ENCODE data around the gene CSMD2. TPM values are rescaled to one million over a fixed set of nuclear protein-coding genes. Genes with fewer than 3 reads are reported as not detected.

The CSMD2 gene
- polyA plus RNA-seq, 1 donor: 0.36 TPM

DNA sequence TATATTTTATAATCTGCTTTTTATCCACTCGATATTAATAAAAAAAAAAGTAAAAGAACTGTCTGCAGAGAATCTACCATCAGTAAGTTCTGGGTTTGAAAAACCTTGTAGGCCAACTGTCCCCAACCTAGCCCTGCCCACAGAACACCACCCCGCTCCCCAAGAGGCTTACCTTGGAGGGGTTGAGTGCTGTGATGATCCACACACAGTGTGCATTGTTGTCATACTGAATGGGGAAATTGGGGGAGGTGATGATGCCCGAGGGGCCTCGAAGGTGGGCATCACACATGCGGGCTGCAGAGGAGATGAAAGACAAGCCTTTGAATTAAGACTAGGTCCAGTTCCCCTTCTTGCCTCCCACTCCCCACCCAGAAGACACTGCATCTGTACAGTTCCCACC lies 354.5 kb downstream of the CSMD2 start:
- Histone ChIP-seq H3K4me3 (ENCODE audit: low read length) (no peak overlapping the region), H3K4me1 (ENCODE audit: control insufficient read depth, insufficient read depth, low read length) (no peaks in the 10 kb centered on the region), H3K9me3 (ENCODE audit: control insufficient read depth, low read depth, low read length) (no peaks in the 10 kb centered on the region), H3K36me3 (ENCODE audit: control insufficient read depth, insufficient read depth, low read length) (no peaks in the 10 kb centered on the region), H3K27ac (ENCODE audit: low read length) (no peak overlapping the region), H3K27me3 (ENCODE audit: control insufficient read depth, insufficient read depth, low read length) (no peaks in the 10 kb centered on the region)
- no peak for DNase-seq
- WGBS (ENCODE audit: insufficient coverage, low lambda C conversion rate): 100% methylated on average over 1 of the region's 5 CpGs

DNA sequence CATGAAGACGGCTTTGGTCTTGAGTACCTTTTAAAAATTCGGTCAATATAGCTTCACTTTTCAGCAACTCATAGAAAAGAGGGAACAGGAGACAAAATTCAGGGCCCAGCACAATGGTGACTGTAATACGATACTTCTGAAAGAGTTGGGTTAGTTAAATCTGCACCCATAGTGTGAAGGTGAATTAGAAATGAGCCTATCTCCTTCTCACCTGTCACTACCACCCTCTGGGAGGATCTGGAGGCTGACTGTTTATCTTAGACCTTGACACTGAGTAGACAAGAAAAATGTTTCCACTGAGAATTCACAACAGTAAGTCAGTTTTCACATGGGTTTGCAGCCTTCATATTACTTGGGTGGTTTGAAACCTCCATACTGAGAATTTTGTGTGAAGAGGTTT lies 359.0 kb downstream of the CSMD2 start:
- H3K36me3 ChIP-seq (ENCODE audit: control insufficient read depth, insufficient read depth, low read length): no peaks in the 10 kb centered on the region
- H3K9me3 ChIP-seq (ENCODE audit: control insufficient read depth, low read depth, low read length): no peaks in the 10 kb centered on the region
- DNase-seq: no peak
- 100% methylated on average over 1 of the region's 3 CpGs for WGBS (ENCODE audit: insufficient coverage, low lambda C conversion rate)
- H3K4me3 ChIP-seq (ENCODE audit: low read length): no peak overlapping the region
- no peaks in the 10 kb centered on the region for H3K27me3 ChIP-seq (ENCODE audit: control insufficient read depth, insufficient read depth, low read length)
- H3K27ac ChIP-seq (ENCODE audit: low read length): no peak overlapping the region
- no peaks in the 10 kb centered on the region for H3K4me1 ChIP-seq (ENCODE audit: control insufficient read depth, insufficient read depth, low read length)

DNA sequence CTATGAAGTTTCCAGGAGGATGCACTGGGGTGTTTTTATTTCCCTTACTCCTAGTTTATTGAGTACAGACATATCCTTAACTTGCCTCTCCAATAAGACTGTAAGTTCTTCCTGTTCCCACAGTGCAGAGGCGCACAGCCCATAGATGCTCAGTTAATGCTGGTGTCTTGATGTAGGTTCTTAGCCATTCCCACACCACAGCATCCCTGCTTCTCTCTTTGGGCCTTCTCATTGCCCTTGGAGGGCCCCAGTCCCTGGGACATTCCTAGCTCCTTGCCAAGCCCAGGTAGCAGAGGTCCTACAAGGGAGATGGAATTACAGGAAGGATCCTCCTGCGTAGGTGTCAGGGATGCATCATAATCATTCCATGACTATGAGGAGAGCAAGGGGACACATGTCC lies 362.8 kb downstream of the CSMD2 start:
- H3K4me3 ChIP-seq (ENCODE audit: low read length): no peak overlapping the region
- DNase-seq: no peak
- no peaks in the 10 kb centered on the region for H3K27me3 ChIP-seq (ENCODE audit: control insufficient read depth, insufficient read depth, low read length)
- H3K36me3 ChIP-seq (ENCODE audit: control insufficient read depth, insufficient read depth, low read length): no peaks in the 10 kb centered on the region
- H3K4me1 ChIP-seq (ENCODE audit: control insufficient read depth, insufficient read depth, low read length): no peaks in the 10 kb centered on the region
- no CpG with 5 or more reads among the region's 2 CpGs for WGBS (ENCODE audit: insufficient coverage, low lambda C conversion rate)
- H3K27ac ChIP-seq (ENCODE audit: low read length): no peak overlapping the region
- H3K9me3 ChIP-seq (ENCODE audit: control insufficient read depth, low read depth, low read length): no peaks in the 10 kb centered on the region

DNA sequence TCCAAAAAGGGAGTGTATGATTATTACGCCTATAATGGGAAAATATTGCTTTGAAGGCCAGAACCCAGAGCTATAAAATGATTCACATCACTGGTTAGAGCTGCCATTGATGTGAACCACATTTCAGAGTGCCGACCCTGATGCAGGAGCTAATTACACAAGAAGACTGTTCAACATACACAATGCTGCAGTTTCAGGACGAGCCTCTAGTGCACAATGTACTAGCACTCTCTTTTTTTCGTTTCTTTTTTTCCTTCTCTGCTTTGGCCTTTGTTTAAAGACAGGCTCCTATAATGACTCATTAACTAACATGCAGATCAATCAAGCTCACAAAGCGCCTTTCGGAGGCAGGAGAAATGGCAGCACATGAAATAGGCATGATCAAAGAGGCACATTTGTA lies 367.2 kb downstream of the CSMD2 start:
- no peak for DNase-seq
- H3K27me3 ChIP-seq (ENCODE audit: control insufficient read depth, insufficient read depth, low read length): no peaks in the 10 kb centered on the region
- no peaks in the 10 kb centered on the region for H3K36me3 ChIP-seq (ENCODE audit: control insufficient read depth, insufficient read depth, low read length)
- H3K9me3 ChIP-seq (ENCODE audit: control insufficient read depth, low read depth, low read length): no peaks in the 10 kb centered on the region
- WGBS (ENCODE audit: insufficient coverage, low lambda C conversion rate): 60% methylated on average over 1 of the region's 6 CpGs
- no peak overlapping the region for H3K4me3 ChIP-seq (ENCODE audit: low read length)
- H3K4me1 ChIP-seq (ENCODE audit: control insufficient read depth, insufficient read depth, low read length): no peaks in the 10 kb centered on the region
- no peak overlapping the region for H3K27ac ChIP-seq (ENCODE audit: low read length)

DNA sequence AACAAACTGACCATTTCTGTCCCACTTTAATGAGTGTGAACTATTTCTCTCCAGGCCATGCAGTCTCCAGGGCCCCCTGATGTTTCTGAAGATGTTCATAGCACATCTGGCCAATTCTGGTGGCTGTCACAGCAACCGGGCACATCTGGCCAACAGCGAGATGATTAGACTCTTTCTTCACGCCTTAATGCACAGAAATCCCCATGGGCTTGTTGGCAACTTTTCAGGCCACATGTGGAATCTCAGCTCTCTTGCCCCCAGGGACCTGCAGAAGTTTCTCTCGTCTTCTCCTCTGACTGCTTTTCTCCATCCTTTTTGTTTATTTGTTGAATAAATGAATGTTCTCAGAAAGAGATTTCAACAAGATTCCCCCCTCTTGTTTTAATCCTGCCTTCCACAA lies 372.4 kb downstream of the CSMD2 start:
- Histone ChIP-seq H3K9me3 (ENCODE audit: control insufficient read depth, low read depth, low read length) (no peaks in the 10 kb centered on the region), H3K36me3 (ENCODE audit: control insufficient read depth, insufficient read depth, low read length) (no peaks in the 10 kb centered on the region), H3K27ac (ENCODE audit: low read length) (no peak overlapping the region), H3K27me3 (ENCODE audit: control insufficient read depth, insufficient read depth, low read length) (no peaks in the 10 kb centered on the region), H3K4me3 (ENCODE audit: low read length) (no peak overlapping the region), H3K4me1 (ENCODE audit: control insufficient read depth, insufficient read depth, low read length) (no peaks in the 10 kb centered on the region)
- 60% methylated on average over 1 of the region's 4 CpGs for WGBS (ENCODE audit: insufficient coverage, low lambda C conversion rate)
- no peak for DNase-seq

DNA sequence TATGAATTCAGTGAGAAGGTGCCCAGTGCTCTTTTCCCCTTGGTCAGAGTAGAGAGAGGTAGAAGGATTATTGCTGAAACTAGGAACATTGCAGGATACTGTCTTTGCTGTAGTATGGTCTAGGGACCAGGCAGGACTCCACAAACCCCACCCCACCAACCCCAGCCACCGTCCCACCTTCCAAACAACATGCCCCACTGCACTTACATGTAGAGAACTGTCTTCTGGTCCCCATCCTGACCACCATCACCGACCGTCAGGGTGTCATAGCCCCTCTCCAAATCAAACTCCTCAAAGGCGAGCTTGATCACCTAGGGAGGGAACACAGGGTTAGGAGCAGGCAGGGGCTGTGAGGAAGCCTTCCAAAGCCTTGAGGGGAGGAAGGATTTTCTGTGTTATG lies 372.8 kb downstream of the CSMD2 start:
- Histone ChIP-seq H3K27me3 (ENCODE audit: control insufficient read depth, insufficient read depth, low read length) (no peaks in the 10 kb centered on the region), H3K36me3 (ENCODE audit: control insufficient read depth, insufficient read depth, low read length) (no peaks in the 10 kb centered on the region), H3K9me3 (ENCODE audit: control insufficient read depth, low read depth, low read length) (no peaks in the 10 kb centered on the region), H3K4me1 (ENCODE audit: control insufficient read depth, insufficient read depth, low read length) (no peaks in the 10 kb centered on the region), H3K27ac (ENCODE audit: low read length) (no peak overlapping the region), H3K4me3 (ENCODE audit: low read length) (no peak overlapping the region)
- WGBS (ENCODE audit: insufficient coverage, low lambda C conversion rate): no CpG with 5 or more reads among the region's 4 CpGs
- no peak for DNase-seq

DNA sequence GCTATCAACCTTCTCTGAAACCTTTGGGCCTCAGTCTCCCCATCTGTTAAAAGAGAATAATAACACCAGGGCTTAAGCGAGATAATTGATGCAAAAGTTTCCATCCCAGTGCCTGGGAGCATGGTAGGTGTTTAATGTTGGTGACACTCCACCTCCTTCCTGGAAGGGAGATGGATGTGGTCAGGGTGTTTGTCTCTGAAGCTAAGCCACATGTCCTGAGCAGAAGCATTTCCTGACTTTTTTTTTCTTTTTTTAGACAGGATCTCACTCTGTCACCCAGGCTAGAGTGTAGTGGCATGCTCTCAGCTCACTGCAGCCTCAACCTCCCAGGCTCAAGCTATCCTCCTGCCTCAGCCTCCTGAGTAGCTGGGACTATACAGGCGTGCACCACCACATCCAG lies 373.8 kb downstream of the CSMD2 start:
- H3K36me3 ChIP-seq (ENCODE audit: control insufficient read depth, insufficient read depth, low read length): no peaks in the 10 kb centered on the region
- no peak overlapping the region for H3K27ac ChIP-seq (ENCODE audit: low read length)
- WGBS (ENCODE audit: insufficient coverage, low lambda C conversion rate): no CpG with 5 or more reads among the region's 2 CpGs
- no peak for DNase-seq
- no peaks in the 10 kb centered on the region for H3K9me3 ChIP-seq (ENCODE audit: control insufficient read depth, low read depth, low read length)
- H3K4me1 ChIP-seq (ENCODE audit: control insufficient read depth, insufficient read depth, low read length): no peaks in the 10 kb centered on the region
- no peaks in the 10 kb centered on the region for H3K27me3 ChIP-seq (ENCODE audit: control insufficient read depth, insufficient read depth, low read length)
- no peak overlapping the region for H3K4me3 ChIP-seq (ENCODE audit: low read length)

DNA sequence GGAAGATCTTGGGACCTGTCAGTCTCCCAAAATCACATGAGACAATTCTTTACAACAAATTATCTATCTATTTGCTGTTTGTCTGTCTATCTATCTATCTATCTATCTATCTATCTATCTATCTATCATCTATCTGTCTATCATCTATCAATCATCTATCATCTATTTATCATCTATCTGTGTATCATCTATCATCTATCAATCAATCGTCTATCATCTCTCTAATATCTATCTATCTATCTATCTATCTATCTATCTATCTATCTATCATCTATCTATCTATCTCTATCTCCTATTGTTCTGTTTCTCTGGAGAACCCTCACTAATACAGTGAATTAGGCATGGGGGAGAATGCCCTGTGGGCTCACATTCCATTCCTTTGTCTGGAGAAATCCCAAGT lies 374.5 kb downstream of the CSMD2 start:
- WGBS (ENCODE audit: insufficient coverage, low lambda C conversion rate): 91% methylated on average over 1 of the region's 1 CpG
- Histone ChIP-seq H3K36me3 (ENCODE audit: control insufficient read depth, insufficient read depth, low read length) (no peaks in the 10 kb centered on the region), H3K4me1 (ENCODE audit: control insufficient read depth, insufficient read depth, low read length) (no peaks in the 10 kb centered on the region), H3K27me3 (ENCODE audit: control insufficient read depth, insufficient read depth, low read length) (no peaks in the 10 kb centered on the region), H3K4me3 (ENCODE audit: low read length) (no peak overlapping the region), H3K27ac (ENCODE audit: low read length) (no peak overlapping the region), H3K9me3 (ENCODE audit: control insufficient read depth, low read depth, low read length) (no peaks in the 10 kb centered on the region)
- DNase-seq: no peak

DNA sequence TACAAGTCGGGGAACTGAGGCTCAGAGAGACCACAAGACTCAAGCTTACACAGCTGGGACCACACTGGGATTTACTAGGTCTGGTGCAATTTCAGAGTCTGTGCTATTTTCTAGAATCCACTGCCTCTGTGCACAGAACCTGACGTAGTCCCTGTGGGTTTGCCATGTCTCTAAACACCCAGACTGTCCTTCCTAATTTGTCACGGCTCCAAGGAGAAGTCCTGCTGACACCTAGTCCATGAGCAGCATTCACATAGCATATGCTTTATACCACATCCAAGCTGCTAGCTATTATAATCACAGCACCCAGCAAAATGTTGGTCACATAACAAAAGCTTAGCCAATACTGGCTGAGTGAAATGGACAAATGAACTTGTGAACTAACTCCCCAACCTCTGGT lies 380.2 kb downstream of the CSMD2 start:
- H3K9me3 ChIP-seq (ENCODE audit: control insufficient read depth, low read depth, low read length): no peaks in the 10 kb centered on the region
- no peak overlapping the region for H3K27ac ChIP-seq (ENCODE audit: low read length)
- H3K36me3 ChIP-seq (ENCODE audit: control insufficient read depth, insufficient read depth, low read length): no peaks in the 10 kb centered on the region
- WGBS (ENCODE audit: insufficient coverage, low lambda C conversion rate): no CpG with 5 or more reads among the region's 3 CpGs
- no peaks in the 10 kb centered on the region for H3K4me1 ChIP-seq (ENCODE audit: control insufficient read depth, insufficient read depth, low read length)
- no peaks in the 10 kb centered on the region for H3K27me3 ChIP-seq (ENCODE audit: control insufficient read depth, insufficient read depth, low read length)
- H3K4me3 ChIP-seq (ENCODE audit: low read length): no peak overlapping the region
- no peak for DNase-seq

DNA sequence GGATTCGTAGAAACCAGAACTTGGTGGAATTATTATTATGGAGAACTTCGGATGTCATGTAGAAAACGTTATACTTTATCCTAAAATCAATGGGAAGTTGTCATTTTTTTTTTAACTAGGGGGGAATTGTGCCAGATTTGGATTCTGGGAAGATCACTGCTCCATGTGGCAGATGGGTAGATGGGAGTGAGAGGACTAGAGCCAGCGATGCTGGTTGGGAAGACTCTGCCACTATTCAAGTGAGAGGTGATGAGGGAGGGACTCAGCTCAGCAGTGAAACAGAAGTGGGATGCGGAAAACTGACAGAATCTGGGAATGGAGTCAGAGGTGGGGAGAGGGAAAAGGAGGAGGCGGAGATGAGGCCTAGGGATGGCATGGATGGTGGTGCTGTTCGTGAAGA lies 382.3 kb downstream of the CSMD2 start:
- H3K9me3 ChIP-seq (ENCODE audit: control insufficient read depth, low read depth, low read length): no peaks in the 10 kb centered on the region
- DNase-seq: no peak
- no peaks in the 10 kb centered on the region for H3K36me3 ChIP-seq (ENCODE audit: control insufficient read depth, insufficient read depth, low read length)
- no peaks in the 10 kb centered on the region for H3K4me1 ChIP-seq (ENCODE audit: control insufficient read depth, insufficient read depth, low read length)
- 93% methylated on average over 3 of the region's 7 CpGs for WGBS (ENCODE audit: insufficient coverage, low lambda C conversion rate)
- H3K27me3 ChIP-seq (ENCODE audit: control insufficient read depth, insufficient read depth, low read length): no peaks in the 10 kb centered on the region
- H3K4me3 ChIP-seq (ENCODE audit: low read length): no peak overlapping the region
- no peak overlapping the region for H3K27ac ChIP-seq (ENCODE audit: low read length)

DNA sequence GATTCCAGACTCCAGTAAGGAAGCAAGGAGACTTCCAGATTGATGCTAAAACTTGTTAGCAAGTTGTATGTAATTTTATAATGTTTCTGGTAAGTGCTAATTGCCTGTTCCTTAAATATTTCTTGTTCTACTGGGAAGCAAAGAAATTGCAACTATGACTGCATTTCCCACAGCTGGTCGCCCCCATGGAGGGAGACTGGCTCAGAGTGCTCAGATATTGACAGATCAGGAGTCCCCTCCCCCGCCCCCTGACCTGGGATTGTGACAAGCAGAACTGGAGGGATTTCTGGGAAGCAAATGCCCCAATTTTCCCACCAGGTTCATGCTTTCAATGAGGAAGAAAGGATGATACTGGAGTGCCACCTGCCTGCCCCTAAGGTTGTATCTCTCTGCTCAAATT lies 383.4 kb downstream of the CSMD2 start:
- WGBS (ENCODE audit: insufficient coverage, low lambda C conversion rate): no CpG with 5 or more reads among the region's 2 CpGs

More for the DNA sequence above, 383.4 kb downstream of the CSMD2 start:
- Histone ChIP-seq H3K9me3 (ENCODE audit: control insufficient read depth, low read depth, low read length) (no peaks in the 10 kb centered on the region), H3K36me3 (ENCODE audit: control insufficient read depth, insufficient read depth, low read length) (no peaks in the 10 kb centered on the region), H3K27me3 (ENCODE audit: control insufficient read depth, insufficient read depth, low read length) (no peaks in the 10 kb centered on the region), H3K4me3 (ENCODE audit: low read length) (no peak overlapping the region), H3K27ac (ENCODE audit: low read length) (no peak overlapping the region), H3K4me1 (ENCODE audit: control insufficient read depth, insufficient read depth, low read length) (no peaks in the 10 kb centered on the region)
- no peak for DNase-seq
